Measurements from ENCODE around the gene FAM107B.
A peak's percentile ranks its signal among the peaks of the same experiment; 100 is the strongest.
"Not testable (repeated sequence)": the region's sequence is repeated elsewhere in the genome, so short reads cannot be mapped to it uniquely, and the experiment has no call there.

Gene FAM107B

GRCh38 chr10:14774797-14775196 is at the start of gene FAM107B:
TSS of gene FAM107B (minus strand) at chr10:14774897. CDS start at chr10:14774663, 234 bp downstream.
- no peak for DNase-seq

- no peak for DNase-seq
Measured at GRCh38 chr10:14823966-14824365, 49.3 kb upstream of the FAM107B start.

- peak; percentile 53 for DNase-seq
Measured at GRCh38 chr10:14822879-14823755, 48.4 kb upstream of the FAM107B start.

GRCh38 chr10:14821635-14822375 is 47.1 kb upstream of the FAM107B start:
- no peak for DNase-seq

GRCh38 chr10:14820775-14821154 is 46.1 kb upstream of the FAM107B start:
- peak; percentile 18 for DNase-seq

GRCh38 chr10:14820010-14820774 is 45.5 kb upstream of the FAM107B start:
- DNase-seq: no peak

- DNase-seq: not testable (repeated sequence)
Measured at GRCh38 chr10:14816717-14817116, 42.0 kb upstream of the FAM107B start.

- DNase-seq: no peak
Measured at GRCh38 chr10:14815681-14816080, 41.0 kb upstream of the FAM107B start.

GRCh38 chr10:14812271-14812670 is 37.6 kb upstream of the FAM107B start:
- no peak for DNase-seq

- DNase-seq: no peak
Measured at GRCh38 chr10:14810969-14811953, 36.6 kb upstream of the FAM107B start.

GRCh38 chr10:14806318-14806717 is 31.6 kb upstream of the FAM107B start:
- no peak for DNase-seq

- no peak for DNase-seq
Measured at GRCh38 chr10:14803827-14804226, 29.1 kb upstream of the FAM107B start.

GRCh38 chr10:14801723-14802122 is 27.0 kb upstream of the FAM107B start:
- DNase-seq: no peak

GRCh38 chr10:14800397-14800796 is 25.7 kb upstream of the FAM107B start:
- DNase-seq: no peak

GRCh38 chr10:14798636-14799035 is 23.9 kb upstream of the FAM107B start:
- DNase-seq: no peak

GRCh38 chr10:14787938-14788337 is 13.2 kb upstream of the FAM107B start:
- no peak for DNase-seq

- no peak for DNase-seq
Measured at GRCh38 chr10:14784459-14785055, 9.9 kb upstream of the FAM107B start.

- no peak for DNase-seq
Measured at GRCh38 chr10:14782691-14783363, 8.1 kb upstream of the FAM107B start.

- no peak for DNase-seq
Measured at GRCh38 chr10:14781763-14782162, 7.1 kb upstream of the FAM107B start.

- DNase-seq: no peak
Measured at GRCh38 chr10:14779001-14779651, 4.4 kb upstream of the FAM107B start.
